Karpas-422 (cell line): ENCODE measurements around the gene C1orf198. TPM values are rescaled to one million over a fixed set of nuclear protein-coding genes. Genes with fewer than 3 reads are reported as not detected.

Experiments
- DNase-seq: peaks from one replicate; pipeline ENCODE4 v3.0.0-alpha.2; 2015
- H2AFZ ChIP-seq: fragments of 200-600 bp; sonication (generic); 2 replicates; pipeline ENCODE4 v1.6.1; 2014; ENCODE audit warnings: antibody characterized with exemption, low read length, mixed read lengths
- H3K27ac ChIP-seq: fragments of 200-600 bp; sonication (generic); 2 replicates; pipeline ENCODE4 v1.5.1; 2014; ENCODE audit warnings: mild to moderate bottlenecking, low read length, moderate library complexity
- H3K27me3 ChIP-seq: fragments of 200-600 bp; sonication (generic); 2 replicates; pipeline ENCODE4 v1.6.1; 2014; ENCODE audit warnings: low read length, mixed read lengths
- H3K36me3 ChIP-seq: fragments of 200-600 bp; sonication (generic); 2 replicates; pipeline ENCODE4 v1.6.1; 2014; ENCODE audit warnings: low read length, mixed read lengths; ENCODE audit not compliant: insufficient read depth
- H3K4me1 ChIP-seq: fragments of 200-600 bp; sonication (generic); 2 replicates; pipeline ENCODE4 v1.6.1; 2014; ENCODE audit warnings: mild to moderate bottlenecking, low read length, mixed read lengths
- H3K4me2 ChIP-seq: fragments of 200-600 bp; sonication (generic); 2 replicates; pipeline ENCODE4 v1.6.1; 2014; ENCODE audit warnings: low read length, low read depth, mild to moderate bottlenecking; ENCODE audit not compliant: poor library complexity, severe bottlenecking
- H3K4me3 ChIP-seq: fragments of 200-600 bp; sonication (generic); 2 replicates; pipeline ENCODE4 v1.5.1; 2014; ENCODE audit warnings: mild to moderate bottlenecking, antibody characterized with exemption, low read length, mixed read lengths
- H3K79me2 ChIP-seq: fragments of 200-600 bp; sonication (generic); 2 replicates; pipeline ENCODE4 v1.6.1; 2014; ENCODE audit warnings: mild to moderate bottlenecking, low read length, mixed read lengths
- H3K9ac ChIP-seq: fragments of 200-600 bp; sonication (generic); 2 replicates; pipeline ENCODE4 v1.6.0; 2014; ENCODE audit warnings: low read length
- H3K9me2 ChIP-seq: fragments of 200-600 bp; sonication (generic), shearing (Covaris generic); replicated peaks from 2 replicates; pipeline ENCODE4 v1.6.0; 2014; ENCODE audit warnings: mild to moderate bottlenecking, low read length, moderate library complexity; ENCODE audit not compliant: insufficient read depth
- H3K9me3 ChIP-seq: fragments of 300-700, 200-600 bp; sonication (generic); 2 replicates; pipeline ENCODE4 v1.6.1; 2014; ENCODE audit warnings: low read length, mixed read lengths
- H4K20me1 ChIP-seq: fragments of 200-600 bp; sonication (generic); 2 replicates; pipeline ENCODE4 v1.6.1; 2014; ENCODE audit warnings: mild to moderate bottlenecking, antibody characterized with exemption, low read length, low read depth; ENCODE audit not compliant: insufficient read depth
- total RNA-seq: library from RNA; depleted of rRNA; stranded (reverse); fragments of >200 nt; shearing (Covaris generic); gene quantifications from 2 replicates; pipeline ENCODE4 v1.2.3, GENCODE V29; 2014; ENCODE audit warnings: low replicate concordance

The C1orf198 gene
- total RNA-seq, 1 experiment from 2014 or later = 3.7 TPM

GRCh38 chr1:230868736-230869385 is 540 bp upstream of the C1orf198 start:
- peak; percentile 46 for DNase-seq
- H4K20me1 ChIP-seq = peaks cover 8% of the 10 kb centered on the region; the same call in 1 of the 2 replicates

GRCh38 chr1:230867101-230867902 is 1.0 kb downstream of the C1orf198 start:
- DNase-seq = no peak
- Histone ChIP-seq H4K20me1 (peaks cover 8% of the 10 kb centered on the region; the same call in 1 of the 2 replicates), H3K9ac (peak overlapping the region; percentile 77), H3K27me3 (no peaks in the 10 kb centered on the region), H3K4me1 (peaks cover 15% of the 10 kb centered on the region), H3K4me3 (peak overlapping the region; percentile 88), H3K4me2 (peak overlapping the region; percentile 94), H2AFZ (peak overlapping the region; percentile 97), H3K79me2 (no peaks in the 10 kb centered on the region), H3K9me3 (no peaks in the 10 kb centered on the region), H3K27ac (no peak overlapping the region), H3K9me2 (no peaks in the 10 kb centered on the region), H3K36me3 (no peaks in the 10 kb centered on the region)

More at GRCh38 chr1:230868736-230869385, 540 bp upstream of the C1orf198 start:
- Histone ChIP-seq H3K27ac (no peak overlapping the region), H3K4me2 (peak overlapping the region; percentile 53), H3K79me2 (no peaks in the 10 kb centered on the region), H2AFZ (peak overlapping the region; percentile 52; the same call in 1 of the 2 replicates), H3K36me3 (no peaks in the 10 kb centered on the region), H3K4me1 (peaks cover 15% of the 10 kb centered on the region), H3K4me3 (peak overlapping the region; percentile 53; the same call in 1 of the 2 replicates), H3K27me3 (no peaks in the 10 kb centered on the region), H3K9me3 (no peaks in the 10 kb centered on the region), H3K9me2 (no peaks in the 10 kb centered on the region), H3K9ac (no peak overlapping the region; the same call in 1 of the 2 replicates)

DNA sequence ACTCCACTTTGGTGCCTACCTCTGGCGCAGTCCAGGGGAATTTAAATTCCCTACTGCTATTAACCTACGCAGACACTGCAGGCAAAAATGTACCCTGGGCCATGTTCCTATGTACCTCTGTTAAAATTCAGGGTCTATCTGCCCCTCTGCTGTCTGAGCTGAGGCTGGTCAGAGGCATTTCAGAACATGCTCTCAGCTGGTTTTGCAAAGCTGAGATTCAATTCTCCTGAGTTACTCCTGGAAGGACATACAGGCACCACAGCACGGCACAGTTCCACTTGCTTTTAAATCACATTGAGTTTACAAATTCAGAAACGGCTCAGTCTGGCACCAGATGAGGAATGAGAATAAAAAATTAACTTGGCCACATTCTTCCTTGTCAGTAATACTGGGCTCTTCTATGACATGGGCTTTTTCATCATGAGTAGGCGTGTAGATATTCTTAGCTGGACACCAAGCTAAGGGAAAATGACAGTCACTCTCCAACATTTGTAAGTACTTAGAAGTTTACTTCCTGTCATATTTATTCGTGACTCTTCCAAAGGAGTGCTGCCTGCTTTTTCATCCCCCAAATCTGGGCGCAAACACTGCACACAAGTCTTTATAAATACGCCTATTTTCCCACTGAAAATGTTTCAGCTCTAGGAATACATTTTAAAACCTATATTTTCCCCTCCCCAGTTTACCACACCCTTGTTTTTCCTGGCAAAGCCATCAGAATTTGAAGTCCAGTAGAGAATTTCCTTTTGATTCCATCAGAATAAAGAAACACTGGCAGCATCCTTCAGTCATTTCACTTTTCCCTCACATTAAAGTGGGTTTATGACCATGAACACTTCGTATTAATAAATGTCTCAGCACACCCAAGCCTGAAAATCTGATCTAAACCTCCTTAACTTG is 1.9 kb downstream of the C1orf198 start:
- Histone ChIP-seq H3K4me2 (no peak overlapping the region), H3K79me2 (no peaks in the 10 kb centered on the region), H3K36me3 (no peaks in the 10 kb centered on the region), H3K4me3 (no peak overlapping the region), H2AFZ (no peak overlapping the region), H3K9ac (no peak overlapping the region), H4K20me1 (peaks cover 8% of the 10 kb centered on the region; the same call in 1 of the 2 replicates), H3K9me2 (no peaks in the 10 kb centered on the region), H3K4me1 (peaks cover 15% of the 10 kb centered on the region), H3K9me3 (no peaks in the 10 kb centered on the region), H3K27me3 (no peaks in the 10 kb centered on the region), H3K27ac (no peak overlapping the region)
- DNase-seq = no peak

DNA sequence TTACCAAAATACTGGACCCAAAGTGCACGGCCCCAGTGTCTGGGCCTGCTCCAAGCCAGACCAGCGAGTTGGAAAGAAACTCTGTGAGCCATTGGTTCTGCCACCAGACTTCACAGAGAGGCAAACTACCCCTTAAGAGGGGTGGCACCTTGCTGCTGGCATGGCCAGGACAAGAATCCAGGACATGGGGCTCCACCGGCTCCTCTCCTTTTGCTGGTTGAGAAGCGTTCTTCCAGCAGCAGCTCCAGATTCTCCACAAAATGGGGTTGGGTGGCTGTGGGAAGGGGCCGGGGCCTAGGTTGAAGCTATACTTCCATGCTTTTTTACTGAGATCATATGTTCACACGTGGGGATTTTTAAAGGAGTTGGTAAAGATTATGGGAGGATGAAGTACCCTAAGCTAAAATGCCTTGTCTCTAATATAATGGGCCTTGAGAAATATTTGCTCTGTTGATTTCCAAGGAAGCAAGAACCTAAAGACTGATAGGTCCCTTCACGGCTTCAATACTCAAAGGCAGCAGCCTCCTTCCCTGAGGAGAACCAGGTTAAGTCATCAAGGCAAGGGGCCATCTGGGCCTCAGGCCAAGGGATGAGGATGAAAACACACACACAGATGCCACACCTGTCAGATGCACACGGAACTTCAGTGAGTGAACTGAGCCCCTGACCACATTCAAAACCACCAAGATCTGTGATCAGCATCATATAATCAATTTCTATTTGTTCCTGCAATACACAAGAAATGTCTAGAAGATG is 3.1 kb downstream of the C1orf198 start:
- Histone ChIP-seq H3K9ac (no peak overlapping the region), H3K27ac (no peak overlapping the region), H3K36me3 (no peaks in the 10 kb centered on the region), H3K27me3 (no peaks in the 10 kb centered on the region), H4K20me1 (peaks cover 8% of the 10 kb centered on the region; the same call in 1 of the 2 replicates), H3K4me3 (no peak overlapping the region), H2AFZ (no peak overlapping the region), H3K4me1 (peaks cover 15% of the 10 kb centered on the region), H3K4me2 (no peak overlapping the region), H3K79me2 (no peaks in the 10 kb centered on the region), H3K9me2 (no peaks in the 10 kb centered on the region), H3K9me3 (no peaks in the 10 kb centered on the region)
- DNase-seq = no peak

GRCh38 chr1:230864441-230864840 is 3.9 kb downstream of the C1orf198 start:
- Histone ChIP-seq H4K20me1 (peaks cover 8% of the 10 kb centered on the region; the same call in 1 of the 2 replicates), H3K4me2 (no peak overlapping the region), H3K4me1 (peaks cover 15% of the 10 kb centered on the region), H3K9me2 (no peaks in the 10 kb centered on the region), H2AFZ (no peak overlapping the region), H3K4me3 (no peak overlapping the region), H3K9me3 (no peaks in the 10 kb centered on the region), H3K27ac (no peak overlapping the region), H3K79me2 (no peaks in the 10 kb centered on the region), H3K9ac (no peak overlapping the region), H3K27me3 (no peaks in the 10 kb centered on the region), H3K36me3 (no peaks in the 10 kb centered on the region)
- no peak for DNase-seq

DNA sequence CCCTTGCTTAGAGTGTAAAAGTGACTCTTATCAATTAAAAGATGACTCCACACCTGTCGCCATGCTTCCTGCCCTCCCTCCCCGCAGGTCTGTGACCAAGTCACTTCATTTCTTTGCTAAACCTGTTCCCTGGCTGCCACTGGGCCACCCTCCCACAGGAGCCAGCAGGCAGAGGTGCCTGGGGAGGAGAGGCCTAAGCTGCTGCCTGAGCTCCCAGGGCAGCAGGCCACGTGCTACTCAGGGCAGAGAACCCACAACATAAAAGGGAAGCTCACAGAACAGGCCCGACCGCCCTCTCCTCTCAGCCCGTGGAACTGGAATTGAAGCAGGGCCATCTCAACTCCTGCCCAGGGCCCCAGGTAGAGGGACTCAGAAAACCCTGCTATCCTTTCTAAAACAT is 4.9 kb downstream of the C1orf198 start:
- Histone ChIP-seq H4K20me1 (peaks cover 11% of the 10 kb centered on the region; the same call in 1 of the 2 replicates), H3K27me3 (no peaks in the 10 kb centered on the region), H3K4me3 (no peak overlapping the region), H3K27ac (no peak overlapping the region), H2AFZ (no peak overlapping the region), H3K79me2 (no peaks in the 10 kb centered on the region), H3K4me2 (no peak overlapping the region), H3K9me3 (no peaks in the 10 kb centered on the region), H3K4me1 (peaks cover 10% of the 10 kb centered on the region), H3K36me3 (no peaks in the 10 kb centered on the region), H3K9ac (no peak overlapping the region), H3K9me2 (no peaks in the 10 kb centered on the region)
- no peak for DNase-seq

DNA sequence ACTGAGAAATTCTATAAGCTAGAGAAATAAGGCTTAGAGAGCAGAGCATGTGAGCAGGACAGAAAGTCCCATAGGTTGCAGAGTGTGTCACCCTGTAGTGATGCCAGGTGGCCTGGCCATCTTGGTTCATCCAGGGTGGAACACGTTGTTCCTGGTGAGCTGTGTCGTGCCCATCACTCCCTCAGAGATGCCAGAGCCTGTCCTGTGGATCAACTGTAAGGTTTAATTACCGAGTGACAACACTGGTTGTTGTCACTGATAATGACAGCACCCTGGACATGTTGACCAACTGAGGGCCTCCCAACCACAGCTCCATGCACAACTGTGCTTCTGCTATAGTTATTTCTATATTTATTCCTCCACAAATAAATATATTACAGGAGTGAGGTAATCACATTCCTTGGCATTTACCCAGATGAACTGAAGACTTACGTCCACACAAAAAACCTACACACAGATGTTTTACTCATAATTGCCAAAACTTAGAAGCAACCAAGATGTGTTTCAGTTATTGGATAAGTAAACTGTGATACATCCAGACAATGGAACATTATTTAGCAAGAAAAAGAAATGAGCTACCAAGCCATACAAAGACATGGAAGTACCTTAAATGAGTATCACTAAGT is 6.2 kb downstream of the C1orf198 start:
- Histone ChIP-seq H3K9me2 (no peaks in the 10 kb centered on the region), H3K9ac (no peak overlapping the region), H3K4me1 (no peaks in the 10 kb centered on the region), H3K4me2 (no peak overlapping the region), H3K4me3 (no peak overlapping the region), H3K27me3 (no peaks in the 10 kb centered on the region), H3K9me3 (no peaks in the 10 kb centered on the region), H4K20me1 (peaks cover 12% of the 10 kb centered on the region; the same call in 1 of the 2 replicates), H3K36me3 (no peaks in the 10 kb centered on the region), H2AFZ (no peak overlapping the region), H3K79me2 (no peaks in the 10 kb centered on the region), H3K27ac (no peak overlapping the region)
- no peak for DNase-seq
